WTC11 (cell line): Measurements from ENCODE around the gene PTPRN2. TPM values are rescaled to one million over a fixed set of nuclear protein-coding genes. Genes with fewer than 3 reads are reported as not detected.

ENCODE experiments used
- ATAC-seq: fragments of 200-7000 bp; cut with Tn5 transposase; 2 replicates; pipeline ENCODE4 v1.10.0; 2021; ENCODE audit warnings: mild to moderate bottlenecking, moderate library complexity
- CTCF ChIA-PET: fragments of 300-600 bp; sonication (Branson Sonifier 250); formaldehyde crosslinking; loops from one replicate; lab custom pipeline; 2021; ENCODE audit warnings: antibody characterized with exemption; lab: Charles Lee
- POLR2A ChIA-PET: fragments of 350-600 bp; sonication (Branson Sonifier 250); formaldehyde crosslinking; loops from one replicate; lab custom pipeline; 2021; ENCODE audit warnings: antibody characterized with exemption; lab: Charles Lee
- DNase-seq: peaks from one replicate; pipeline ENCODE4 v3.0.0; 2021; ENCODE audit warnings: low spot score
- H3K27ac Mint-ChIP-seq: 2 replicates; pipeline ENCODE4 v1.8.0; 2021; ENCODE audit warnings: mixed read lengths
- H3K27me3 Mint-ChIP-seq: 2 replicates; pipeline ENCODE4 v1.8.0; 2021; ENCODE audit warnings: low read depth, mild to moderate bottlenecking, moderate library complexity, mixed read lengths
- H3K36me3 Mint-ChIP-seq: 2 replicates; pipeline ENCODE4 v1.8.0; 2021; ENCODE audit warnings: mixed read lengths
- H3K4me1 Mint-ChIP-seq: 2 replicates; pipeline ENCODE4 v1.8.0; 2022; ENCODE audit warnings: mixed read lengths
- H3K4me3 Mint-ChIP-seq: 2 replicates; pipeline ENCODE4 v1.8.0; 2021; ENCODE audit warnings: mild to moderate bottlenecking, moderate library complexity, mixed read lengths
- H3K9me3 Mint-ChIP-seq: 2 replicates; pipeline ENCODE4 v1.8.0; 2021; ENCODE audit warnings: mixed read lengths
- AR ChIP-seq: fragments of 250-450 bp; sonication (Bioruptor Pico); IDR thresholded peaks from 2 replicates; pipeline ENCODE4 v1.9.0; 2021; ENCODE audit warnings: mild to moderate bottlenecking
- FOXJ3 ChIP-seq: sonication (generic); formaldehyde crosslinking; IDR thresholded peaks from 2 replicates; pipeline ENCODE4 v1.9.0; 2021; ENCODE audit warnings: missing genetic modification reagents, mild to moderate bottlenecking, borderline replicate concordance
- IRF1 ChIP-seq: sonication (generic); formaldehyde crosslinking; IDR thresholded peaks from 2 replicates; pipeline ENCODE4 v1.8.0; 2023; ENCODE audit warnings: missing genetic modification reagents
- NFATC4 ChIP-seq: fragments of 250-450 bp; sonication (Bioruptor Pico); IDR thresholded peaks from 2 replicates; pipeline ENCODE4 v1.9.0; 2021; ENCODE audit warnings: mild to moderate bottlenecking
- ZBTB43 ChIP-seq: sonication (generic); formaldehyde crosslinking; IDR thresholded peaks from 2 replicates; pipeline ENCODE4 v1.8.1; 2023; ENCODE audit warnings: mild to moderate bottlenecking, missing genetic modification reagents
- ZMAT4 ChIP-seq: fragments of 250-450 bp; sonication (Bioruptor Pico); IDR thresholded peaks from 2 replicates; pipeline ENCODE4 v1.9.0; 2021; ENCODE audit warnings: mild to moderate bottlenecking
- ZNF263 ChIP-seq: sonication (generic); formaldehyde crosslinking; IDR thresholded peaks from 2 replicates; pipeline ENCODE4 v1.8.1; 2022; ENCODE audit warnings: low read depth, mild to moderate bottlenecking, moderate library complexity, missing genetic modification reagents
- ZNF281 ChIP-seq: sonication (generic); formaldehyde crosslinking; IDR thresholded peaks from 2 replicates; pipeline ENCODE4 v1.8.0; 2023; ENCODE audit warnings: mild to moderate bottlenecking, missing genetic modification reagents
- ZNF423 ChIP-seq: fragments of 250-450 bp; sonication (Bioruptor Pico); IDR thresholded peaks from 2 replicates; pipeline ENCODE4 v2.1.2; 2022; ENCODE audit warnings: mild to moderate bottlenecking, moderate library complexity
- ZNF425 ChIP-seq: fragments of 250-450 bp; sonication (Bioruptor Pico); conservative IDR thresholded peaks from 2 replicates; pipeline ENCODE4 v1.9.0; 2021; ENCODE audit warnings: mild to moderate bottlenecking
- total RNA-seq: library from RNA; stranded (reverse); gene quantifications from 3 replicates; pipeline ENCODE4 v1.2.3, GENCODE V29; 2021

PTPRN2 gene
- total RNA-seq, 1 experiment from 2014 or later = 4.7 TPM

- no peak for TF ChIP-seq ZNF281
- no peak for TF ChIP-seq IRF1 (CRISPR knock-in tag)
- TF ChIP-seq AR (CRISPR knock-in tag) = no peak
- no peak for TF ChIP-seq FOXJ3 (CRISPR knock-in tag)
- no peak for TF ChIP-seq ZNF263
- TF ChIP-seq ZMAT4 (CRISPR knock-in tag) = no peak
- TF ChIP-seq ZNF425 (CRISPR knock-in tag) = no peak
These were observed 13.2 kb downstream of the PTPRN2 start (continued) for GRCh38 chr7:158574308-158575036.

- Mint-ChIP-seq H3K4me1 (peaks cover 6% of the 10 kb centered on the region), H3K4me3 (no peak overlapping the region), H3K9me3 (no peaks in the 10 kb centered on the region), H3K27me3 (peaks cover 36% of the 10 kb centered on the region), H3K27ac (no peak overlapping the region), H3K36me3 (no peaks in the 10 kb centered on the region)
- ChIA-PET CTCF (interaction anchor here (0.8 kb wide), 1 partner anchor 47 kb away, joined by 3 read pairs; no protein-coding TSS in a partner anchor), POLR2A (no interaction called here)
- no peak for TF ChIP-seq NFATC4 (CRISPR knock-in tag)
- TF ChIP-seq ZBTB43 (CRISPR knock-in tag) = no peak
- no peak for TF ChIP-seq ZNF423 (CRISPR knock-in tag)
- ATAC-seq (no peak), DNase-seq (no peak)
These were observed 14.3 kb downstream of the PTPRN2 start for GRCh38 chr7:158573310-158573709.
